Measurements from ENCODE around the gene FARP1.

The FARP1 gene

GRCh38 chr13:98490866-98491265 lies 348.0 kb downstream of the FARP1 start:
- DNase-seq = no peak

DNA sequence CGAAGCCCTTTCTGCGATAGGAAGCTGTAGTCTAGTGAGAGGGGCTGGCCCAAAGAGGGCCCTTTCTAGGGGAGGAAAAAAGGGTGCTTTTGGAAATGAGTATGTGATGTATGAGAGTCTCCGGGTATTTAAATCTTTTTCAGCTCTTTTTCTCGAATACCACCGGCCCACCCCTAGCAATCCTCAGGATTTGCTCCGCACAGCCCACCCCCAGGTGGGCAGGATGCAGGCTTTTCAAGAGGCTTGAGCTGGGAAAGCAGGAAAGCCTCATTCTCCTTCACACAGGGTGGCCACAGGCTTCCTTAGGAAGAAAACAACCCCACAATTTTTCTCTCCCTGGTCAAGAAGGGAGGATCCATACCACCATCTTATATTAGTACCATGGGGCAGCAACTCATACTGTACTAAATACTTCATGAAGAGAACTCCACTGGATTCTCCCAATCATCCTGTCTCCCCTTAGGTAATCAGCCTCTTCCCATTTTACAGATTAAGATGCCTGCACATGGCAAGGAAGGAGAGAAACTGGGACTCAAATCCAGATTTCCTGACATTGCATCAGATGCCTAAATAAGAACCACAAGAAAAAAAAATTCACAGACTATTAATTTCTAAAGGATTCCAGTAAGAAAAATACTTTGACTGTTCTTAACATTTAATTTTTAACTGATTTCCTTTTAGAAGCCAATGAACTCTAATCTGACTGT lies 349.6 kb downstream of the FARP1 start:
- DNase-seq = no peak

GRCh38 chr13:98493042-98493712 lies 350.3 kb downstream of the FARP1 start:
- DNase-seq = no peak

DNA sequence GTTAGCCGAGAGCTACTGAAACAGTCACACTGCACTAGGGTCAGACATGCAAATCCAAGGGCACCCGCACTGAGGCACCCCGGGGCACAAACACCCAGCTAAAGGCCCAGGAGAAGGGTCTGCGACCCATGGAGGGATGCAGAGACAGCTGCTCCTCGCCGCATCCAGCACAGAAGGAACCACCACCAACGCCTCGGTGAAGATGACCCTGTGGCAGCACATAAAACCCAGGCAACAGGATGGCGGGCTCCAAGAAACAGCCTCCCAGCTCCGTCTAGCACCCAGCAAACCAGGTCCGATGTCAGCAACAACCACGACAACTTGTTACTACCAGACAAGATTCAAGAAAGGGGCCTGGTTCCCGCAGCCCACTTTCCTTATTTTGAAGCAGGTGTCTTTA lies 351.9 kb downstream of the FARP1 start:
- no peak for DNase-seq

- DNase-seq = no peak
Observed at GRCh38 chr13:98495627-98496478, 353.0 kb downstream of the FARP1 start.

- DNase-seq = no peak
Observed at GRCh38 chr13:98496479-98496791, 353.5 kb downstream of the FARP1 start.

DNA sequence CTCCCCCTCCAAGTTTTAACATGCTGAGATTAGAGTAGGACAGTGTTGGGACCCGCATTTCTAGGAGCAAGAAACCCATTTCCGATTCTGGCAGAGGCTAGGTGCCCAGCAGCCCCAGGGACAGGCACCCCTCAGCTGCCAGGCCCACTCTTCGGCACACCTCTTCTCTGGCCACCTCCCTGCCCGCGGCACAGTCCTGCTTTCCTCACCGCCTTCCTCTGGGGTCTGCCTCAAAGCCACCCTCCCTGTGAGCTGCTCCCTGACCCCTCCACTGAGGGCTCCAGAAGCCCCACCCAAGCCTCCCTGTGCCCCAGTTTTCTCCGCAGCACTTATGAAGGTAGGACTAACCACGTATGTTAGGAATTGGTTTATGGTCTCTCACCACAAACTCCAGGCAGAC lies 354.1 kb downstream of the FARP1 start:
- DNase-seq = no peak

- no peak for DNase-seq
Observed at GRCh38 chr13:98500963-98501421, 358.1 kb downstream of the FARP1 start.

GRCh38 chr13:98503175-98504028 lies 360.5 kb downstream of the FARP1 start:
- DNase-seq = no peak

GRCh38 chr13:98504029-98504351 lies 361.1 kb downstream of the FARP1 start:
- DNase-seq = no peak

- DNase-seq = no peak
Observed at GRCh38 chr13:98504371-98504963, 361.6 kb downstream of the FARP1 start.
